Astrocyte (in vitro differentiated cells and primary cell): ENCODE results near the gene DGKE. TPM values are rescaled to one million over a fixed set of nuclear protein-coding genes. Genes with fewer than 3 reads are reported as not detected.
A peak's percentile ranks its signal among the peaks of the same experiment; 100 is the strongest.

Source experiments
- DNase-seq: peaks from one replicate; pipeline ENCODE4 v3.0.0-alpha.2; 2010; ENCODE audit warnings: low read depth
- FAIRE-seq: peaks from 2 replicates; lab custom pipeline; 2011; peaks lifted over from hg19 to GRCh38; lab: Jason Lieb, UNC
- H2AFZ ChIP-seq: 2 replicates; pipeline ENCODE4 v1.6.0; 2012; ENCODE audit warnings: low read depth, low read length, inconsistent platforms
- H3K27ac ChIP-seq: 2 replicates; pipeline ENCODE4 v1.5.1; 2011; ENCODE audit warnings: low read depth, low read length, inconsistent platforms
- H3K27me3 ChIP-seq: 2 replicates; pipeline ENCODE4 v1.6.0; 2011; ENCODE audit warnings: low read length, inconsistent platforms; ENCODE audit not compliant: insufficient read depth
- H3K36me3 ChIP-seq: 2 replicates; pipeline ENCODE4 v1.5.1; 2011; ENCODE audit warnings: low read length, inconsistent platforms; ENCODE audit not compliant: insufficient read depth
- H3K4me1 ChIP-seq: 2 replicates; pipeline ENCODE4 v1.5.1; 2011; ENCODE audit warnings: low read length, inconsistent platforms; ENCODE audit not compliant: insufficient read depth
- H3K4me2 ChIP-seq: 2 replicates; pipeline ENCODE4 v1.6.0; 2012; ENCODE audit warnings: low read length, inconsistent platforms
- H3K4me3 ChIP-seq: 2 replicates; pipeline ENCODE4 v1.5.1; 2011; ENCODE audit warnings: low read depth, mild to moderate bottlenecking, low read length, inconsistent platforms; ENCODE audit not compliant: insufficient read depth
- H3K79me2 ChIP-seq: 2 replicates; pipeline ENCODE4 v1.6.0; 2012; ENCODE audit warnings: mild to moderate bottlenecking, low read length, inconsistent platforms; ENCODE audit not compliant: insufficient read depth
- H3K9ac ChIP-seq: 2 replicates; pipeline ENCODE4 v1.6.0; 2012; ENCODE audit warnings: mild to moderate bottlenecking, low read length, inconsistent platforms
- H3K9me3 ChIP-seq: 2 replicates; pipeline ENCODE4 v1.5.1; 2012; ENCODE audit warnings: low read depth, mild to moderate bottlenecking, low read length, inconsistent platforms; ENCODE audit not compliant: insufficient read depth
- H4K20me1 ChIP-seq: 2 replicates; pipeline ENCODE4 v1.6.0; 2012; ENCODE audit warnings: low read length, inconsistent platforms; ENCODE audit not compliant: insufficient read depth
- H3K27ac Mint-ChIP-seq: one replicate; pipeline ENCODE4 v1.8.0; 2021; ENCODE audit warnings: mild to moderate bottlenecking, mixed read lengths; ENCODE audit not compliant: unreplicated experiment
- H3K27me3 Mint-ChIP-seq: one replicate; pipeline ENCODE4 v1.8.0; 2021; ENCODE audit warnings: low read depth, mixed read lengths; ENCODE audit not compliant: unreplicated experiment
- H3K36me3 Mint-ChIP-seq: one replicate; pipeline ENCODE4 v1.8.0; 2021; ENCODE audit warnings: low read depth, mixed read lengths; ENCODE audit not compliant: unreplicated experiment
- H3K4me1 Mint-ChIP-seq: one replicate; pipeline ENCODE4 v1.8.0; 2021; ENCODE audit warnings: low read depth, mixed read lengths; ENCODE audit not compliant: unreplicated experiment
- H3K4me3 Mint-ChIP-seq: one replicate; pipeline ENCODE4 v1.8.0; 2021; ENCODE audit warnings: mild to moderate bottlenecking, moderate library complexity, mixed read lengths; ENCODE audit not compliant: unreplicated experiment
- H3K9me3 Mint-ChIP-seq: one replicate; pipeline ENCODE4 v1.8.0; 2021; ENCODE audit warnings: mild to moderate bottlenecking, mixed read lengths; ENCODE audit not compliant: unreplicated experiment
- EZH2 ChIP-seq: IDR thresholded peaks from 2 replicates; pipeline ENCODE4 v1.6.1; 2012; ENCODE audit warnings: mild to moderate bottlenecking, low read length, inconsistent platforms; ENCODE audit not compliant: insufficient read depth
- total RNA-seq: library from RNA; stranded (reverse); gene quantifications from 2 replicates; pipeline ENCODE4 v1.2.1, GENCODE V29; 2021
- TF ChIP-seq, protein P1 (sequence below): IDR thresholded peaks from 2 replicates; pipeline ENCODE4 v1.5.1; 2011; ENCODE audit warnings: low read depth, mild to moderate bottlenecking, inconsistent platforms, low read length, moderate library complexity; ENCODE audit not compliant: insufficient read depth

DGKE gene
- total RNA-seq, 1 donor from 2014 or later: 5.5 TPM

DNA sequence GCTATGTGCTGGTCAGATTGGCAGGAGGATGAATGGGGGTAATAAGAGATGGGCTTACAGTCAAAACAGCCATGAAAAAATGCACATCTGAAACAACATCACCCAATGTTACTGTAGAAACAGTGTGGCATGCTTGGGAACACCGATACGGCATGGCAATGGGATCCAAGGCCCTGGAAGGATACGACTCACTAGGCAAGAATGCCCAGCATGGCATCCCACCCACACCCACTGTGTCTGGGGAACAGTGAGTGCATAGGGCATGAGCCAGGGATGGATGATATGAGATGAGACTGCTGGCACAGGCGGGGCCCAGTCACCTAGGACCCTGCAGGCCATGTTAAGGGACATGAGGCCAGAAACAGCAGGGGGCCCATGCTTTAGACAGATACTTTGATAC is 68.4 kb downstream of the DGKE start:
- Histone ChIP-seq H2AFZ (no peak overlapping the region), H3K9me3 (no peaks in the 10 kb centered on the region), H3K79me2 (no peaks in the 10 kb centered on the region), H3K27ac (no peak overlapping the region), H3K36me3 (peaks cover 15% of the 10 kb centered on the region), H3K4me1 (peaks cover 7% of the 10 kb centered on the region), H3K27me3 (no peaks in the 10 kb centered on the region), H3K9ac (no peak overlapping the region), H3K4me2 (no peak overlapping the region), H4K20me1 (no peaks in the 10 kb centered on the region), H3K4me3 (no peak overlapping the region)
- TF ChIP-seq, protein P1, sequence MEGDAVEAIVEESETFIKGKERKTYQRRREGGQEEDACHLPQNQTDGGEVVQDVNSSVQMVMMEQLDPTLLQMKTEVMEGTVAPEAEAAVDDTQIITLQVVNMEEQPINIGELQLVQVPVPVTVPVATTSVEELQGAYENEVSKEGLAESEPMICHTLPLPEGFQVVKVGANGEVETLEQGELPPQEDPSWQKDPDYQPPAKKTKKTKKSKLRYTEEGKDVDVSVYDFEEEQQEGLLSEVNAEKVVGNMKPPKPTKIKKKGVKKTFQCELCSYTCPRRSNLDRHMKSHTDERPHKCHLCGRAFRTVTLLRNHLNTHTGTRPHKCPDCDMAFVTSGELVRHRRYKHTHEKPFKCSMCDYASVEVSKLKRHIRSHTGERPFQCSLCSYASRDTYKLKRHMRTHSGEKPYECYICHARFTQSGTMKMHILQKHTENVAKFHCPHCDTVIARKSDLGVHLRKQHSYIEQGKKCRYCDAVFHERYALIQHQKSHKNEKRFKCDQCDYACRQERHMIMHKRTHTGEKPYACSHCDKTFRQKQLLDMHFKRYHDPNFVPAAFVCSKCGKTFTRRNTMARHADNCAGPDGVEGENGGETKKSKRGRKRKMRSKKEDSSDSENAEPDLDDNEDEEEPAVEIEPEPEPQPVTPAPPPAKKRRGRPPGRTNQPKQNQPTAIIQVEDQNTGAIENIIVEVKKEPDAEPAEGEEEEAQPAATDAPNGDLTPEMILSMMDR: no peak
- TF ChIP-seq EZH2: no peak
- no peaks in the 10 kb centered on the region for H3K9me3 Mint-ChIP-seq
- peak overlapping the region; percentile 60 for H3K27ac Mint-ChIP-seq
- H3K27me3 Mint-ChIP-seq: no peaks in the 10 kb centered on the region
- peaks cover 55% of the 10 kb centered on the region for H3K36me3 Mint-ChIP-seq
- no peak for FAIRE-seq
- no peak overlapping the region for H3K4me3 Mint-ChIP-seq
- peaks cover 16% of the 10 kb centered on the region for H3K4me1 Mint-ChIP-seq
- DNase-seq: peak; percentile 25

DNA sequence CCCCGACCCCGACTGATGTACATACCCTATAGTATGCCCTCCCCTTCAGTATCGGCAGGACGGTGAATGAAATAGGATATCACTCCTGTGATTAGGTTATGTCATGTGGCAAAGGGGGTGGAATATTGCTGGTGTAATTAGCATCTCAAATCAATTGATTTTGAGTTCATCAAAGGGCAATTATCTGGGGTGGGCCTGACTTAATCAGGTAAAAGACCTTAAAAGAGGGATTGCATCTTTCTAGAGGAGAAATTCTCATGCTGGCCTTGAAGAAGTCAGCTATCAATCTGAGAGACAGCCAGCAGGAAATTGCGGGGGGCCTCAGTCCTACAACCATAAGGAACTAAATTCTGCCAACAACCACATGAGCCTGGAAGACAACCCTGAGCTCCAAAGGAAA is 69.6 kb downstream of the DGKE start:
- H3K27ac Mint-ChIP-seq: peak overlapping the region; percentile 30
- Histone ChIP-seq H3K27me3 (no peaks in the 10 kb centered on the region), H3K36me3 (peaks cover 15% of the 10 kb centered on the region), H3K4me3 (no peak overlapping the region), H3K27ac (no peak overlapping the region), H3K9ac (no peak overlapping the region), H4K20me1 (peaks cover 4% of the 10 kb centered on the region), H3K9me3 (no peaks in the 10 kb centered on the region), H3K4me1 (peaks cover 7% of the 10 kb centered on the region), H3K79me2 (no peaks in the 10 kb centered on the region), H3K4me2 (no peak overlapping the region), H2AFZ (no peak overlapping the region)
- no peak for TF ChIP-seq EZH2
- TF ChIP-seq, protein P1: no peak
- no peaks in the 10 kb centered on the region for H3K9me3 Mint-ChIP-seq
- peaks cover 64% of the 10 kb centered on the region for H3K36me3 Mint-ChIP-seq
- H3K27me3 Mint-ChIP-seq: no peaks in the 10 kb centered on the region
- peaks cover 22% of the 10 kb centered on the region for H3K4me1 Mint-ChIP-seq
- no peak overlapping the region for H3K4me3 Mint-ChIP-seq
- FAIRE-seq: no peak
- no peak for DNase-seq

DNA sequence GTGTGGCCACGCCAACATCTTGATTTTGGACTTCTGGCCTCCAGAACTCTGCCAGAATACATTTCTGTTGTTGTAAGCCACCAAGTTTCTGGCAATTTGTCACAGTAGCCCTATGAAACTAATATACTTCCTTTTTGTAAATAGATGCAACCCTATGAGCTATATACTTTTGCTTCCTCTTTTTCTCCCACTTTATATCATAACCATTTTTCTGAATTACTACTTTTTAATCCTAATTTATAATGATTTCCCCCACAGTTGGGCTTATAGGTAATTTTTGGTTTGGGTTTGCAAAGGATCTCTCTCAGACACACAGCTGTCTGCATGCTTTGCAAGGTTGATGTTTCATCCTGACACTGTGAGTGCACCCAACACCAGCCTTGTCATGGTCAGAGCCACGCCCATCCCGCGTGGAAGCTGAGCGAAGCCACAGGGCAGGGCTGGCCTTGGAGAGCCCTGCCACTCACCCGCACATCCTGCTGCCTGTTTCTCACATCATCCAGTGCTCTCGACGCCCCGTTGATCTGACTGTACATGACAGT is 74.1 kb downstream of the DGKE start:
- Mint-ChIP-seq H3K4me3 (peak overlapping the region; percentile 55), H3K9me3 (no peaks in the 10 kb centered on the region), H3K27me3 (no peaks in the 10 kb centered on the region), H3K36me3 (peaks cover 39% of the 10 kb centered on the region), H3K27ac (no peak overlapping the region), H3K4me1 (peaks cover 9% of the 10 kb centered on the region)
- Histone ChIP-seq H3K4me3 (no peak overlapping the region), H3K4me1 (peaks cover 5% of the 10 kb centered on the region), H2AFZ (no peak overlapping the region), H3K9me3 (no peaks in the 10 kb centered on the region), H3K36me3 (peaks cover 15% of the 10 kb centered on the region), H3K9ac (no peak overlapping the region), H3K4me2 (no peak overlapping the region), H3K79me2 (peaks cover 28% of the 10 kb centered on the region), H4K20me1 (peaks cover 28% of the 10 kb centered on the region), H3K27me3 (no peaks in the 10 kb centered on the region), H3K27ac (no peak overlapping the region)
- FAIRE-seq (no peak), DNase-seq (no peak)
- no peak for TF ChIP-seq EZH2
